ENCODE data around the gene VPS13D.

Gene VPS13D

GRCh38 chr1:12544992-12545391 is 315.2 kb downstream of the VPS13D start:
- in situ Hi-C loops (cut with MboI; ENCODE audit: low sequenced_read_pairs): no loop called here

GRCh38 chr1:12546771-12547585 is 317.1 kb downstream of the VPS13D start:
- in situ Hi-C loops (cut with MboI; ENCODE audit: low sequenced_read_pairs): no loop called here

GRCh38 chr1:12547586-12548225 is 317.9 kb downstream of the VPS13D start:
- in situ Hi-C loops (cut with MboI; ENCODE audit: low sequenced_read_pairs): no loop called here

GRCh38 chr1:12548279-12548972 is 318.6 kb downstream of the VPS13D start:
- in situ Hi-C loops (cut with MboI; ENCODE audit: low sequenced_read_pairs): no loop called here

- in situ Hi-C loops (cut with MboI; ENCODE audit: low sequenced_read_pairs): no loop called here
These were observed 319.2 kb downstream of the VPS13D start for GRCh38 chr1:12548973-12549459.

- in situ Hi-C loops (cut with MboI; ENCODE audit: low sequenced_read_pairs): no loop called here
These were observed 319.9 kb downstream of the VPS13D start for GRCh38 chr1:12549460-12550349.

- in situ Hi-C loops (cut with MboI; ENCODE audit: low sequenced_read_pairs): no loop called here
These were observed 321.8 kb downstream of the VPS13D start for GRCh38 chr1:12551584-12551983.

GRCh38 chr1:12552111-12552888 is 322.5 kb downstream of the VPS13D start:
- in situ Hi-C loops (cut with MboI; ENCODE audit: low sequenced_read_pairs): no loop called here

GRCh38 chr1:12552951-12553921 is 323.4 kb downstream of the VPS13D start:
- in situ Hi-C loops (cut with MboI; ENCODE audit: low sequenced_read_pairs): no loop called here

GRCh38 chr1:12553963-12554362 is 324.1 kb downstream of the VPS13D start:
- in situ Hi-C loops (cut with MboI; ENCODE audit: low sequenced_read_pairs): no loop called here

GRCh38 chr1:12554521-12555305 is 324.9 kb downstream of the VPS13D start:
- in situ Hi-C loops (cut with MboI; ENCODE audit: low sequenced_read_pairs): no loop called here

- in situ Hi-C loops (cut with MboI; ENCODE audit: low sequenced_read_pairs): no loop called here
These were observed 325.9 kb downstream of the VPS13D start for GRCh38 chr1:12555411-12556367.

GRCh38 chr1:12556368-12556930 is 326.6 kb downstream of the VPS13D start:
- in situ Hi-C loops (cut with MboI; ENCODE audit: low sequenced_read_pairs): no loop called here

- in situ Hi-C loops (cut with MboI; ENCODE audit: low sequenced_read_pairs): no loop called here
These were observed 327.4 kb downstream of the VPS13D start for GRCh38 chr1:12556957-12557935.

GRCh38 chr1:12561121-12561520 is 331.3 kb downstream of the VPS13D start:
- in situ Hi-C loops (cut with MboI; ENCODE audit: low sequenced_read_pairs): no loop called here
